ENCODE data around the gene NPTN.

- TF ChIP-seq CTCF (IDR thresholded peaks at IDR 0.05) (no peak), EZH2phosphoT487 (IDR thresholded peaks at IDR 0.05; ENCODE audit: borderline replicate concordance, low read depth) (no peak), RCOR1 (IDR thresholded peaks at IDR 0.05; ENCODE audit: low read length) (no peak), NFIC (IDR thresholded peaks at IDR 0.05; ENCODE audit: borderline replicate concordance) (no peak), CHD2 (IDR thresholded peaks at IDR 0.05; ENCODE audit: low read length, partially characterized antibody) (no peak), EP300 (IDR thresholded peaks at IDR 0.05; ENCODE audit: borderline replicate concordance in 1 of 2, low read depth in 1 of 2, low read length in 1 of 2) (no peak), ZBTB33 (IDR thresholded peaks at IDR 0.05; ENCODE audit: borderline replicate concordance, low read depth) (no peak)
Observed at GRCh38 chr15:73601451-73602445, 31.4 kb downstream of the NPTN start.
